ENCODE measurements around the gene ODAPH.

The ODAPH gene

DNA sequence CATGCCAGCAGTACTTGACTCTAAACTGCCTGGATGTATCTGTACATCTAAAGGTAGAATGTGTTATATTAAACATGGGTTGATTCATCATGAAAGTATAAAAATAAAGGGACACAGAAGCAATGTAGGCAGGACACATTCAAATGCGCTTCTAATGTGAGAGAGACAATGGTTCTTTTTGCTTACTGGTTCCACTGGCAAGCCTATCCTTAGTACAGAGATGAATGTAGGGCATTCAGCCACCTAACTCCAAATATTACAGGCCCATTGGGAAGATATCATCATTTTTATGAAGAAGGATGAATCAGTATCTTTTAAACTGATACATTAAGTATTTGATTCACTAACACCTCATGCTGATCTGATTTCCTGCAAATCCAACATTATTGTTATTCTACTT, 56.4 kb downstream of the ODAPH start:
- H3K4me1 Mint-ChIP-seq = no peaks in the 10 kb centered on the region
- TF ChIP-seq, protein P1, sequence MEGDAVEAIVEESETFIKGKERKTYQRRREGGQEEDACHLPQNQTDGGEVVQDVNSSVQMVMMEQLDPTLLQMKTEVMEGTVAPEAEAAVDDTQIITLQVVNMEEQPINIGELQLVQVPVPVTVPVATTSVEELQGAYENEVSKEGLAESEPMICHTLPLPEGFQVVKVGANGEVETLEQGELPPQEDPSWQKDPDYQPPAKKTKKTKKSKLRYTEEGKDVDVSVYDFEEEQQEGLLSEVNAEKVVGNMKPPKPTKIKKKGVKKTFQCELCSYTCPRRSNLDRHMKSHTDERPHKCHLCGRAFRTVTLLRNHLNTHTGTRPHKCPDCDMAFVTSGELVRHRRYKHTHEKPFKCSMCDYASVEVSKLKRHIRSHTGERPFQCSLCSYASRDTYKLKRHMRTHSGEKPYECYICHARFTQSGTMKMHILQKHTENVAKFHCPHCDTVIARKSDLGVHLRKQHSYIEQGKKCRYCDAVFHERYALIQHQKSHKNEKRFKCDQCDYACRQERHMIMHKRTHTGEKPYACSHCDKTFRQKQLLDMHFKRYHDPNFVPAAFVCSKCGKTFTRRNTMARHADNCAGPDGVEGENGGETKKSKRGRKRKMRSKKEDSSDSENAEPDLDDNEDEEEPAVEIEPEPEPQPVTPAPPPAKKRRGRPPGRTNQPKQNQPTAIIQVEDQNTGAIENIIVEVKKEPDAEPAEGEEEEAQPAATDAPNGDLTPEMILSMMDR (IDR thresholded peaks at IDR 0.05; ENCODE audit: unreplicated experiment in 3 of 3) = no peak
- H3K27ac Mint-ChIP-seq = no peak overlapping the region
- H3K36me3 Mint-ChIP-seq (ENCODE audit: low read depth) = peaks cover 13% of the 10 kb centered on the region
- no peaks in the 10 kb centered on the region for H3K27me3 Mint-ChIP-seq (ENCODE audit: low read depth)
- H3K9me3 Mint-ChIP-seq = peaks cover 5% of the 10 kb centered on the region
- no peak overlapping the region for H3K4me3 Mint-ChIP-seq
